ENCODE results near the gene INAFM2. TPM values are rescaled to one million over a fixed set of nuclear protein-coding genes. Genes with fewer than 3 reads are reported as not detected.

The INAFM2 gene
- total and polyA plus RNA-seq, 12 donors: 19.8 to 63.9 (median 40.9) TPM

DNA sequence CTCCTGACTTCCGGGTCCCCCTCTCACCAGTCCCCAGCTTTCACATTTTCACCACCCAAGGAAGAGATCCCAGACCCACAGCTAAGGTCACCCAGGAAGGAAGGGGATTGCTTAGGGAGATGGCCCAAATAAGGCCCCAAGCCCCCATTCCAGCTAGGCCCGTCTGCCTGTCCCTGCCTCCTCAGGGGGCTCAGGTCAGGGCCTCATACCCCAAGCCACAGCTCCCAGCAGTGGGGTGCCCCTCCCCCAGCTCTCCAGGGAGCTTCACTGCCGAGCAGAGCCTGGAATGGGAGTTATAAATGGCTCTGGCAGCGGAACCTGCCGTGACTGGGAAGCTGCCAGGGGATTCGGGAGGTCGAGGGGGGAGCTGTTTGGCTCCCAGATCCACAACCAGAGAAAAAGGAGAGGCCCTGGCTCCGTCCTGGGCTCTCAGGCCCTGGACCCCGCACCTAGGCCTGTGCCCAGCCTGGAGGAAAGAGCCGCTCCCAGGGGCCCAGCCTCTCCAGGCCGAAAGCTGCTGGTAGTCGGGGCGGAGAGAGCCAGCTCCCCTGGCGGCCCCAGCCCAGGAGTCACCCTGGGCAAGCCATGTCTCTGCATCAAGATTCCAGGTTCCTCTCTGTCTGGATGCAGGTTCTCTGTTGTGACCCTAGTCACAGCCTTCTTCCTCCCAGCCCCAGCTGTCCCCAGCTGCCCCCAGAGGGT, 16.7 kb downstream of the INAFM2 start:
- H3K36me3 ChIP-seq: peaks cover 0 to 25% (median 0%) of the 10 kb centered on the region in 9 donors
- ATAC-seq (peak; percentile 61 to 85 (median 76)), DNase-seq (peak; percentile 91 to 93)
- H3K27ac ChIP-seq: peak overlapping the region; percentile 95 to 99 (median 98)
- intact Hi-C loops (cut with DNase I): loop anchor here in 5 of 10 donors (1.0 to 5.0 kb wide), 4 partner anchors 15 to 82 kb away; partner anchors contain the start of gene INAFM2 (in 2 of the 5)
- 8 to 13% methylated on average over 14 of the region's 14 CpGs for WGBS, 2 donors
- H3K4me1 ChIP-seq: peaks cover 53 to 99% (median 89%) of the 10 kb centered on the region in 9 donors
- peak overlapping the region; percentile 29 to 57 (median 50) for H3K4me3 ChIP-seq
- H3K27me3 ChIP-seq: no peaks in the 10 kb centered on the region
- no peak for TF ChIP-seq CTCF (IDR thresholded peaks at IDR 0.05)
- no peaks in the 10 kb centered on the region for H3K9me3 ChIP-seq

- peak within 1 kb of the TSS; percentile 29 to 57 (median 50) for H3K4me3 ChIP-seq
- peak; percentile 93 for DNase-seq
- H3K27ac ChIP-seq: peak within 1 kb of the TSS; percentile 95 to 99 (median 98)
- H3K9me3 ChIP-seq: no peaks in the 10 kb centered on the region
- TF ChIP-seq CTCF (IDR thresholded peaks at IDR 0.05): peak in 1 of 9 donors; percentile 9
- ATAC-seq: peak; percentile 60 to 79 (median 75)
- intact Hi-C loops (cut with DNase I): loop anchor here in 5 of 10 donors (1.0 to 5.0 kb wide), 4 partner anchors 16 to 81 kb away; partner anchors contain the start of gene INAFM2 (in 2 of the 5)
- WGBS, 2 donors: 14 to 15% methylated on average over 17 of the region's 17 CpGs
- peaks cover 53 to 92% (median 82%) of the 10 kb centered on the region in 9 donors for H3K4me1 ChIP-seq
- peaks cover 0 to 18% (median 0%) of the 10 kb centered on the region in 9 donors for H3K36me3 ChIP-seq
- no peaks in the 10 kb centered on the region for H3K27me3 ChIP-seq
Observed at GRCh38 chr15:40340740-40341400, 17.4 kb downstream of the INAFM2 start, which contains the start of gene CCDC9B. CCDC9B (minus strand) TSS chr15:40340939; CDS start chr15:40340819, 120 bp downstream.

GRCh38 chr15:40342416-40343320, 19.2 kb downstream of the INAFM2 start:
- no peak for ATAC-seq
- H3K4me3 ChIP-seq: no peak overlapping the region
- peaks cover 0 to under 1% (median 0%) of the 10 kb centered on the region in 9 donors for H3K36me3 ChIP-seq
- no peaks in the 10 kb centered on the region for H3K9me3 ChIP-seq
- peaks cover 40 to 74% (median 65%) of the 10 kb centered on the region in 9 donors for H3K4me1 ChIP-seq
- no peak for DNase-seq
- 66 to 71% methylated on average over 7 of the region's 7 CpGs for WGBS, 2 donors
- H3K27me3 ChIP-seq: no peaks in the 10 kb centered on the region
- no peak for TF ChIP-seq CTCF (IDR thresholded peaks at IDR 0.05)
- peak overlapping the region; percentile 39 to 99 (median 98) for H3K27ac ChIP-seq
- intact Hi-C loops (cut with DNase I): loop anchor here in 3 of 10 donors (5.0 kb wide), 1 partner anchor 80 kb away; no protein-coding TSS in a partner anchor

Measured in heart right ventricle (tissue), 16 donors.